Mononuclear cell (primary cell): Measurements from ENCODE around the gene AHCY. TPM values are rescaled to one million over a fixed set of nuclear protein-coding genes. Genes with fewer than 3 reads are reported as not detected.
"Not testable (repeated sequence)": the region's sequence is repeated elsewhere in the genome, so short reads cannot be mapped to it uniquely, and the experiment has no call there.

Experiments used
- H3K27me3 ChIP-seq: 2 replicates; pipeline ENCODE4 v1.6.0; 2011; ENCODE audit warnings: low read length, control low read depth; ENCODE audit not compliant: insufficient read depth
- H3K4me1 ChIP-seq: 2 replicates; pipeline ENCODE4 v1.5.1; 2011; ENCODE audit warnings: mild to moderate bottlenecking, low read length, control low read depth; ENCODE audit not compliant: insufficient read depth
- H3K4me3 ChIP-seq: 2 replicates; pipeline ENCODE4 v1.5.1; 2011; ENCODE audit warnings: mild to moderate bottlenecking, low read length, moderate library complexity
- H3K9me3 ChIP-seq: 2 replicates; pipeline ENCODE4 v1.5.1; 2011; ENCODE audit warnings: low read depth, mild to moderate bottlenecking, control low read depth, low read length
- total RNA-seq: library from RNA; depleted of rRNA; stranded (reverse); fragments of >200 nt; gene quantifications from one replicate; pipeline ENCODE4 v1.2.3, GENCODE V29; 2012

AHCY gene
- total RNA-seq, 1 donor, result 21.0 TPM

- Histone ChIP-seq H3K4me1 (peaks cover 12% of the 10 kb centered on the region), H3K4me3 (no peak overlapping the region), H3K27me3 (no peaks in the 10 kb centered on the region)
These were observed 40.5 kb downstream of the AHCY start for GRCh38 chr20:34262488-34263288.

GRCh38 chr20:34260208-34260942 is 42.8 kb downstream of the AHCY start:
- Histone ChIP-seq H3K4me3 (no peak overlapping the region), H3K4me1 (peaks cover 12% of the 10 kb centered on the region), H3K27me3 (no peaks in the 10 kb centered on the region), H3K9me3 (no peaks in the 10 kb centered on the region)

More at GRCh38 chr20:34262488-34263288, 40.5 kb downstream of the AHCY start:
- no peaks in the 10 kb centered on the region for H3K9me3 ChIP-seq

DNA sequence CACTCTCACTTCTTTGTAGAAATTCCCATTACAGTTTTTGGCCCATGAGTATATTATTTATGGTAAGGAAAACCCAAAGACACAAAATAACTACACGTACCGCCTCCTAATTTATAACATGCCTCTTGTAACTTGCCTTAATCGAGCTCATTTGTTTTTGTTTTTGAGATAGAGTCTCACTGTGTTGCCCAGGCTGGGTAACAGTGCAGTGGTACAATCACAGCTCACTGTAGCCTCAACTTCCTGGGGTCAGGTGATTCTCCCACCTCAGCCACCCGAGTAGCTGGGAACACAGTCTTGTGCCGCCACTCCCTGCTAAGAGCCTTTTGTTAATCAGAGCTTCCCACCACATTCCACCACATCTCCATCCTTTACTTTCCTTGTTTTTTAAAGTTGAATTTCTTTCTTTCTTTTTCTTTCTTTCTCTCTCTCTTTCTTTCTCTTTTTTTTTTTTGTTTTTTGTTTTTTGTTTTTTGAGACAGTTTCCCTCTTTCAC is 46.5 kb downstream of the AHCY start:
- Histone ChIP-seq H3K4me1 (no peaks in the 10 kb centered on the region), H3K4me3 (no peak overlapping the region), H3K9me3 (no peaks in the 10 kb centered on the region), H3K27me3 (no peaks in the 10 kb centered on the region)

DNA sequence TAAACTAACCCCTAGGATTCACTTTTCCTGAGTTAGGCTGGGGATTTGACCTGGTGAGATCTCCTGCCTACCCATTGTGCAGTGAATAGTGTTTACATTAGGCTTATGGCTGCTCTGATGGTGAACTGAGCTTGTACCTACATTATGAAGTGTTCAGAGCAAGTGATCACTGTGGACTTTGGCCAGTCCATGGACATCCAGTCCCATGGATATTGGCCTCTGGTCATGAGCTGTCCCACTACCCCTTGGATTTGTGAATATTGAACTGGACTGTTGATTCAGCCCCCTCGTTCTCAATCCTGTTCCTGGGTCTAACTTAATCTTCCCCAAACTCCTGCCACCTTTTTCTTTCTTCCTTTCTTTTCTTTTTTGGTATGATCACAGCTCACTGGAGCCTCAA is 48.2 kb downstream of the AHCY start:
- no peaks in the 10 kb centered on the region for H3K9me3 ChIP-seq
- H3K27me3 ChIP-seq, result no peaks in the 10 kb centered on the region
- H3K4me3 ChIP-seq, result no peak overlapping the region
- peaks cover 2% of the 10 kb centered on the region for H3K4me1 ChIP-seq

- peaks cover 19% of the 10 kb centered on the region for H3K4me1 ChIP-seq
- H3K4me3 ChIP-seq, result not testable (repeated sequence)
These were observed 50.6 kb downstream of the AHCY start for GRCh38 chr20:34252431-34253086.

GRCh38 chr20:34251619-34252018 is 51.5 kb downstream of the AHCY start:
- Histone ChIP-seq H3K9me3 (no peaks in the 10 kb centered on the region), H3K4me3 (no peak overlapping the region), H3K4me1 (peaks cover 22% of the 10 kb centered on the region), H3K27me3 (no peaks in the 10 kb centered on the region)

More at GRCh38 chr20:34252431-34253086, 50.6 kb downstream of the AHCY start:
- H3K27me3 ChIP-seq, H3K9me3 ChIP-seq: not testable (repeated sequence)

DNA sequence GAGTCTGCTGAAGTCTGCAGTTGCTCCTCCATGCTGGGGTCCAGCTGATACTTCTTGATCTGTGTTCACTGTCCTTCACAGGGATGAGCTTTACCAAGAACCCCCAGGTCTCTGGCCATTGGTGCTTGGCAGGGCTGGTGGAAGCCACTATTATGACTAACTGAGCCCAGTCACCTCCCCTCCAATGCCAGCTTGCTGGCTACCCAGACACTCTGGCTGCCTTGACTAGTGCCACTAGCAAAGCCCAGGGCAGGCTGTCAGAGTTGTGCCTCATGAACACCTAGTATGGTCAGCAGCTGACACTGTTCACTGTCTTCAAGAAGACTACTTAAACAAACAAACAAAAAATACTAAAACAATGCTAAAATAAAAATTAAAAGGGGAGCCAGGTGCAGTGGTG is 53.1 kb downstream of the AHCY start:
- H3K9me3 ChIP-seq, result no peaks in the 10 kb centered on the region

GRCh38 chr20:34249291-34249690 is 53.9 kb downstream of the AHCY start:
- H3K9me3 ChIP-seq, result no peaks in the 10 kb centered on the region
- peaks cover 22% of the 10 kb centered on the region for H3K4me1 ChIP-seq
- no peaks in the 10 kb centered on the region for H3K27me3 ChIP-seq
- no peak overlapping the region for H3K4me3 ChIP-seq

More for the DNA sequence above, 53.1 kb downstream of the AHCY start:
- H3K4me3 ChIP-seq, result no peak overlapping the region
- H3K27me3 ChIP-seq, result no peaks in the 10 kb centered on the region
- H3K4me1 ChIP-seq, result peaks cover 22% of the 10 kb centered on the region

DNA sequence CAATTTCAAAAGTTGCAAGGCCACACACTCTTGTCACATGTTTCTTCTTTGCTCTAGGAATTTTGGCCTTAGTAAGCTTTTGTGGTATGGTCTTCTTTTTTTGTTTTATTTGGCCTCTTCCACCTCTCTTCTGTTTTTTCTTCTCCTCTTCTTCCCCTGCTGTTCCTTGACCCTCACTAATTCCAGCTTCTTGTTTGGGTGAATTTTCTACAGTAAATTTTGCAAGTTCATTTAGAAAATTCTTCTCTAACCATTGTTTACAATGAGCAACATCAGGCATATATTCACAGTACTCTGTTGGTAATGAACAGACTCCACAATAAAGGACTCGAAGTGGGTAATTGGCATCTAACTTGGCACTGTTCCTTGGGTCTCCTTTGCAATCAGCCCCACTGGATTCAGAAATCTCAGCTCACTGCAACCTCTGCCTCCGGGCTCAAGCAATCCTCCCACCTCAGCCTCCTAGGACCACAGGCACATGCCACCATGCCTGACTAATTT is 57.0 kb downstream of the AHCY start:
- no peaks in the 10 kb centered on the region for H3K27me3 ChIP-seq
- peaks cover 24% of the 10 kb centered on the region for H3K4me1 ChIP-seq
- H3K4me3 ChIP-seq, result no peak overlapping the region
- H3K9me3 ChIP-seq, result no peaks in the 10 kb centered on the region

- H3K9me3 ChIP-seq, result peaks cover under 1% of the 10 kb centered on the region
- peaks cover 11% of the 10 kb centered on the region for H3K4me1 ChIP-seq
- H3K4me3 ChIP-seq, result no peak overlapping the region
- no peaks in the 10 kb centered on the region for H3K27me3 ChIP-seq
These were observed 59.8 kb downstream of the AHCY start for GRCh38 chr20:34243377-34243776.

DNA sequence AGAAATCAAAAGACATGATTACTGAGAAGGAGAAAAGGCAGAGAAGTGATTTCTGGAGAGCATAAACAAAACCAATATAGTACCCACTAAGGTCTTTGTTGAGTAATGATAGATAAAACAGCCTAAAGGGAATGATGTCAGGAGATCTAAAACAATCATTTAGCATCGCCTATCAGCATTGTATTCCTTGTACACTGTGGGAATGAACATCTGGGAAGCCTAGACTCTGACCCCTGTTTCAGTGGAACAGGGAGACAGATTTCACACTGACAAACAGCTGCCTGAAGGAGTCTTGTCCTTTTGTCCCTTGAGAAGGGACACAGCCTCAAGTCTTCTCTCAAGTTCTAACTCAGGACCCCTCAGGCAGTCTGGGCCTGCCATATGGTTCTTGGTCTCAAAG is 60.3 kb downstream of the AHCY start:
- H3K9me3 ChIP-seq, result peaks cover 6% of the 10 kb centered on the region
- H3K4me1 ChIP-seq, result peaks cover 10% of the 10 kb centered on the region
- H3K27me3 ChIP-seq, result no peaks in the 10 kb centered on the region

GRCh38 chr20:34242015-34242414 is 61.1 kb downstream of the AHCY start:
- not testable (repeated sequence) for H3K27me3 ChIP-seq, H3K4me3 ChIP-seq, H3K4me1 ChIP-seq
- peaks cover 11% of the 10 kb centered on the region for H3K9me3 ChIP-seq

More for the DNA sequence above, 60.3 kb downstream of the AHCY start:
- H3K4me3 ChIP-seq, result no peak overlapping the region

DNA sequence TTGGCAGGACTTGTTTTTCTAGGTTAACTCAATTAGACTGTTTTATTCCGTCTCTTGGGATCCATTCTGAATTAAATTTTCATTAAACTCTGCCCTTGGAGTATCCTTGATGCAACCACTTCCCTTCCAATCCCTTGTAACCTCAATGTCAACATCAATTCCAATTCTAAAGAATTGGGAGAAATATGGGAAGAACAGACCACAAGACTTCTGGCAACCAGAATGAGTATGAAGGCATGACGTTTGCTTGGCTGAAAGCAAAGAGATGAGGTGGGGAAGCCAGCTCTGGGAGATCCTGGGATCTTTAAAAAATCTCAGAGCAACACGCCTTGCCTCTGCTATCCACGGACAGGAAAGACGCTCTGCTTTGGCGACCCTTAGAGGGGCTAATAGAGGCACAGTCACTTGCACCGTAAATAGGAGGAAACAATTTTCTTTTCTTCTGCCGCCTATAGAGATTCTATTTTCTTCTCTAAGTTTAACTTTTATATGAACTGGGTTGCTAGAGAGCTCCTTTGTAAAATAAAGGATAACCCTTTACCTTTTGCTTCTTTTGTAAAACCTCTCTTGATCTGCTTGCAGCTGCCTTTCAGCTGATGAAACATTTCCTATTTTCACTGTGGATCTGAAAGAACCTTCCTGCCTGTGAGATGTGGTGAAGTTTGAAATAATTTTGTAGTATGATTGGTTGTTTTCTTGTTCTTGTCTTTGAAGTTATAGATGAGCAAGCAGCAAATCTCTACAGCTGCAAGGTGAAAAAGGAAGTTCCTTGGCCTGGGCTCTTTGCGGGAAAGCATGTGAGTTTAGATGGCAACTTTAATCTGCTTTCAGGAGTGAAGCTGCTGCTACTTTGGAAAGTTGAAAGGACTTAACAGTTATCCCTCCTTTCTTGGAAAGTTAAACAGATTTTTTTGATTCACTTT is 62.2 kb downstream of the AHCY start, which contains the start of gene ASIP:
TSS of gene ASIP (plus strand) at position 731 of the 923 bp plus-strand sequence. CDS start 18,952 bp downstream, outside the sequence.
- peaks cover 7% of the 10 kb centered on the region for H3K4me1 ChIP-seq
- peaks cover 11% of the 10 kb centered on the region for H3K9me3 ChIP-seq
- no peaks in the 10 kb centered on the region for H3K27me3 ChIP-seq
- no peak within 1 kb of the TSS for H3K4me3 ChIP-seq

DNA sequence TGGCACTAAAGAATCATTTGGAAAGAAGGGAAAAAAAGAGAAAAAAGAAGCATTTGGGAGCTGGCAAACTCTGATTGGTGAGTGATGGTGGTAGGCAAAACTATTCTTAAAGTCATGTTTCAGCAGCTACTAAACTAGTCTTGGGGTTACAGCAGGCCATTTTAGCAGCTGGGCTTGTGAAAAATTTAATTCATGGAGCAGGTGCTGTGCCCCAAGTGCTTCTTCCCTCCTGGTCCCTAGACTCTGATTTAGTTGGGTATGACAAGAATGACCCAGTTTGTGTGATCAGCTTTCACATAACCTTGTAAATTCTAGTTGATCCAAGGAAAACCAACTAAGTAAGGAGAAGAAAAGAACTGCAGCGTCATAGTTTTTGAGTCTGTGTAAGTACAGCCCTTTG is 63.0 kb downstream of the AHCY start:
- peaks cover 11% of the 10 kb centered on the region for H3K9me3 ChIP-seq
- no peak overlapping the region for H3K4me3 ChIP-seq
- peaks cover 7% of the 10 kb centered on the region for H3K4me1 ChIP-seq
- no peaks in the 10 kb centered on the region for H3K27me3 ChIP-seq
